ENCODE results near the gene NANOGP8.

The NANOGP8 gene

DNA sequence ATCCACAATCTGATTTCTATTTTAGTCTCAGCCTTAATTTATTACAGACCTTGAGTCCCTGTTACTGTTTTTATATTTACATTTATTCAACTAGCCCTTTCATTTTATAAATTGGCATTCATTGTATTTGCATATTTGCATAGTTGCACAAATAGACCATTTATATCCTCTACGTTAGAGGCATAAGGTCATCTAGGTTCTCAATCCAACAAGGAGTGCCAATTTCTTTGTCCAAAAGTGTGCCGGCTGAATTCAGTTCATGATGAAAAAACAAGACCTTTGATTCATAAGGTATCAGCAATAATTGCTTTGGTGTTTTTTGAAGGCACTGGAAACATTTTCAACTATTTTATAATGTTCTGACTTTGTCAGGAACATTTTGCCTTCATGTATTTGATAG, 33.9 kb upstream of the NANOGP8 start:
- no peaks in the 10 kb centered on the region for H3K9me2 ChIP-seq (ENCODE audit: low read depth, low read length)
- H3F3A ChIP-seq (ENCODE audit: insufficient read depth, low read length), result no peaks in the 10 kb centered on the region
- no peaks in the 10 kb centered on the region for H3K36me3 ChIP-seq (ENCODE audit: insufficient read depth, low read length)
- H3K9me3 ChIP-seq (ENCODE audit: low read length), result no peaks in the 10 kb centered on the region
- no peaks in the 10 kb centered on the region for H4K20me1 ChIP-seq (ENCODE audit: insufficient read depth, low read length)
- no peak overlapping the region for H3K4me3 ChIP-seq (ENCODE audit: low read depth, low read length, poor library complexity, severe bottlenecking)
- H3K4me2 ChIP-seq (ENCODE audit: low read length), result no peak overlapping the region
- H3K9ac ChIP-seq (ENCODE audit: low read length), result no peak overlapping the region
- no peaks in the 10 kb centered on the region for H3K4me1 ChIP-seq (ENCODE audit: insufficient read depth, low read length, severe bottlenecking)
- H3K27me3 ChIP-seq (ENCODE audit: insufficient read depth, low read length), result no peaks in the 10 kb centered on the region
- no peak overlapping the region for H3K27ac ChIP-seq (ENCODE audit: low read depth, low read length, poor library complexity, severe bottlenecking)
- H3K79me2 ChIP-seq (ENCODE audit: insufficient read depth, low read length), result no peaks in the 10 kb centered on the region
- H2AFZ ChIP-seq (ENCODE audit: low read length), result no peak overlapping the region
- TF ChIP-seq, protein P1, sequence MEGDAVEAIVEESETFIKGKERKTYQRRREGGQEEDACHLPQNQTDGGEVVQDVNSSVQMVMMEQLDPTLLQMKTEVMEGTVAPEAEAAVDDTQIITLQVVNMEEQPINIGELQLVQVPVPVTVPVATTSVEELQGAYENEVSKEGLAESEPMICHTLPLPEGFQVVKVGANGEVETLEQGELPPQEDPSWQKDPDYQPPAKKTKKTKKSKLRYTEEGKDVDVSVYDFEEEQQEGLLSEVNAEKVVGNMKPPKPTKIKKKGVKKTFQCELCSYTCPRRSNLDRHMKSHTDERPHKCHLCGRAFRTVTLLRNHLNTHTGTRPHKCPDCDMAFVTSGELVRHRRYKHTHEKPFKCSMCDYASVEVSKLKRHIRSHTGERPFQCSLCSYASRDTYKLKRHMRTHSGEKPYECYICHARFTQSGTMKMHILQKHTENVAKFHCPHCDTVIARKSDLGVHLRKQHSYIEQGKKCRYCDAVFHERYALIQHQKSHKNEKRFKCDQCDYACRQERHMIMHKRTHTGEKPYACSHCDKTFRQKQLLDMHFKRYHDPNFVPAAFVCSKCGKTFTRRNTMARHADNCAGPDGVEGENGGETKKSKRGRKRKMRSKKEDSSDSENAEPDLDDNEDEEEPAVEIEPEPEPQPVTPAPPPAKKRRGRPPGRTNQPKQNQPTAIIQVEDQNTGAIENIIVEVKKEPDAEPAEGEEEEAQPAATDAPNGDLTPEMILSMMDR (IDR thresholded peaks at IDR 0.05; ENCODE audit: low read length), result no peak
- TF ChIP-seq EZH2 (IDR thresholded peaks at IDR 0.05; ENCODE audit: borderline replicate concordance, low read length), result no peak

- Histone ChIP-seq H3K4me2 (ENCODE audit: low read length) (no peak overlapping the region), H3K27me3 (ENCODE audit: insufficient read depth, low read length) (no peaks in the 10 kb centered on the region), H3K9me2 (ENCODE audit: low read depth, low read length) (no peaks in the 10 kb centered on the region), H3K4me3 (ENCODE audit: low read depth, low read length, poor library complexity, severe bottlenecking) (no peak overlapping the region), H3K27ac (ENCODE audit: low read depth, low read length, poor library complexity, severe bottlenecking) (no peak overlapping the region), H2AFZ (ENCODE audit: low read length) (no peak overlapping the region), H3K9me3 (ENCODE audit: low read length) (no peaks in the 10 kb centered on the region), H4K20me1 (ENCODE audit: insufficient read depth, low read length) (no peaks in the 10 kb centered on the region), H3K4me1 (ENCODE audit: insufficient read depth, low read length, severe bottlenecking) (no peaks in the 10 kb centered on the region), H3K9ac (ENCODE audit: low read length) (no peak overlapping the region), H3K36me3 (ENCODE audit: insufficient read depth, low read length) (no peaks in the 10 kb centered on the region), H3F3A (ENCODE audit: insufficient read depth, low read length) (no peaks in the 10 kb centered on the region), H3K79me2 (ENCODE audit: insufficient read depth, low read length) (no peaks in the 10 kb centered on the region)
- TF ChIP-seq EZH2 (IDR thresholded peaks at IDR 0.05; ENCODE audit: borderline replicate concordance, low read length), result no peak
- TF ChIP-seq, protein P1 (IDR thresholded peaks at IDR 0.05; ENCODE audit: low read length), result no peak
These were observed 32.6 kb upstream of the NANOGP8 start for GRCh38 chr15:35117543-35118265.

DNA sequence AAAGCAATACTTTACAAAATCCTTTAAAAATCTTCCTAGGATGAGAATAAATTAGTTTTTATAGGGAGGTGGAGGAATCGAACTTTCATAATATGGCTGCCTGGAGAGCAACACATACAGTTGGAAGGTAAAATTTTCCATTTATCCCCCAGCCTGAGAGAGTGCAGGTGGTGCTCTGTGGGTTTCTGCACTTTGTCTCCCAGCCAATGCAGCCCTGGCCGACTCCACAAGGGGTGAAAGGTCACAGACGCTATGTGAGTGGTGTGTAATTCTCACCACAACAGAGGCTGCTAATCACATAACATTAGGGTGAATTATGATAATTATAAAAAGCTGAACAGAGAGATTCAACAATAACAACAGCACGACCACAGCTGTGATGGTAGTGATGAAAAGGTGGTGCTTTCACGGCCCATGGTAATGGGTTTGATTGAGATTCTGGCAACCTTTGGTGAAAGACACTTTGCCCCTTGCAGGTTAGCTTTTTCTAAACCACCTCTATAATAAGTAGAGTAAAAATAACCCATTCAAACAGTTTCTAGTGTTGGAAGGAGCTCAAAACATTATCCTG, 30.1 kb upstream of the NANOGP8 start:
- Histone ChIP-seq H3K4me1 (ENCODE audit: insufficient read depth, low read length, severe bottlenecking) (no peaks in the 10 kb centered on the region), H3K36me3 (ENCODE audit: insufficient read depth, low read length) (no peaks in the 10 kb centered on the region), H3K9me2 (ENCODE audit: low read depth, low read length) (no peaks in the 10 kb centered on the region), H2AFZ (ENCODE audit: low read length) (no peak overlapping the region), H3K4me3 (ENCODE audit: low read depth, low read length, poor library complexity, severe bottlenecking) (no peak overlapping the region), H4K20me1 (ENCODE audit: insufficient read depth, low read length) (no peaks in the 10 kb centered on the region), H3K9me3 (ENCODE audit: low read length) (no peaks in the 10 kb centered on the region), H3K4me2 (ENCODE audit: low read length) (no peak overlapping the region), H3K27me3 (ENCODE audit: insufficient read depth, low read length) (no peaks in the 10 kb centered on the region), H3K27ac (ENCODE audit: low read depth, low read length, poor library complexity, severe bottlenecking) (no peak overlapping the region), H3K79me2 (ENCODE audit: insufficient read depth, low read length) (no peaks in the 10 kb centered on the region), H3F3A (ENCODE audit: insufficient read depth, low read length) (no peaks in the 10 kb centered on the region), H3K9ac (ENCODE audit: low read length) (no peak overlapping the region)
- no peak for TF ChIP-seq EZH2 (IDR thresholded peaks at IDR 0.05; ENCODE audit: borderline replicate concordance, low read length)
- TF ChIP-seq, protein P1 (IDR thresholded peaks at IDR 0.05; ENCODE audit: low read length), result no peak
